IMR-90 (cell line): ENCODE data around the gene GCK. TPM values are rescaled to one million over a fixed set of nuclear protein-coding genes. Genes with fewer than 3 reads are reported as not detected.

ENCODE experiments used
- ATAC-seq: fragments of 200-7000 bp; cut with Tn5 transposase; 2 replicates; pipeline ENCODE4 v1.9.1; 2020; ENCODE audit warnings: low read depth, mild to moderate bottlenecking, moderate library complexity
- BruUV-seq: library from RNA; stranded (reverse); fragments of 400-500 nt; replicated peaks from 2 replicates; lab custom pipeline; 2021; lab: Mats Ljungman, UMichigan
- CTCF ChIA-PET: fragments of 300-600 bp; formaldehyde crosslinking; extraction: SDS; loops from one replicate; lab custom pipeline; 2021; ENCODE audit warnings: antibody characterized with exemption; lab: Yijun Ruan, JAX
- POLR2A ChIA-PET: fragments of 300-600 bp; sonication (Branson Sonifier 250); formaldehyde crosslinking; loops from one replicate; lab custom pipeline; 2022; ENCODE audit warnings: antibody characterized with exemption; ENCODE audit not compliant: unreplicated experiment; lab: Charles Lee
- DNase-seq: peaks from one replicate; pipeline ENCODE4 v3.0.0; 2013
- H2AFZ ChIP-seq: replicated peaks from 2 replicates; pipeline ENCODE3; 2013; ENCODE audit warnings: low read length, mild to moderate bottlenecking; ENCODE audit not compliant: poor library complexity
- H2AK5ac ChIP-seq: 2 replicates; pipeline ENCODE4 v1.6.1; 2013; ENCODE audit warnings: low read depth, low read length, inconsistent platforms
- H2AK9ac ChIP-seq: replicated peaks from 2 replicates; pipeline ENCODE3; 2013; ENCODE audit warnings: mild to moderate bottlenecking, low read depth, low read length, moderate library complexity; ENCODE audit not compliant: poor library complexity
- H2BK120ac ChIP-seq: 2 replicates; pipeline ENCODE4 v1.6.1; 2013; ENCODE audit warnings: low read depth, low read length, inconsistent platforms
- H2BK15ac ChIP-seq: 3 replicates; pipeline ENCODE4 v1.6.1; 2013; ENCODE audit warnings: low read depth, low read length, inconsistent platforms
- H2BK20ac ChIP-seq: 2 replicates; pipeline ENCODE4 v1.6.1; 2013; ENCODE audit warnings: low read depth, mild to moderate bottlenecking, inconsistent platforms, low read length, moderate library complexity
- H2BK5ac ChIP-seq: 2 replicates; pipeline ENCODE4 v1.6.1; 2013; ENCODE audit warnings: mild to moderate bottlenecking, low read depth, low read length, inconsistent platforms; ENCODE audit not compliant: poor library complexity, severe bottlenecking
- H3K14ac ChIP-seq: replicated peaks from 2 replicates; pipeline ENCODE4 v1.6.1; 2013; ENCODE audit warnings: low read depth, low read length, inconsistent platforms
- H3K18ac ChIP-seq: 2 replicates; pipeline ENCODE4 v1.6.1; 2013; ENCODE audit warnings: low read depth, low read length, control low read depth
- H3K23ac ChIP-seq: 2 replicates; pipeline ENCODE4 v1.6.1; 2013; ENCODE audit warnings: low read depth, low read length, inconsistent platforms
- H3K27ac ChIP-seq: 2 replicates; pipeline ENCODE4 v1.5.1; 2013; ENCODE audit warnings: mild to moderate bottlenecking, control low read depth, low read length; ENCODE audit not compliant: insufficient read depth
- H3K27me3 ChIP-seq: 2 replicates; pipeline ENCODE4 v1.6.1; 2013; ENCODE audit warnings: low read length; ENCODE audit not compliant: control insufficient read depth, insufficient read depth
- H3K36me3 ChIP-seq: 2 replicates; pipeline ENCODE4 v1.6.1; 2013; ENCODE audit warnings: low read length, mixed read lengths; ENCODE audit not compliant: control insufficient read depth, insufficient read depth
- H3K4ac ChIP-seq: 2 replicates; pipeline ENCODE4 v1.6.1; 2013; ENCODE audit warnings: low read depth, low read length, inconsistent platforms
- H3K4me1 ChIP-seq: 2 replicates; pipeline ENCODE4 v1.6.1; 2013; ENCODE audit warnings: low read length, mixed read lengths; ENCODE audit not compliant: control insufficient read depth, insufficient read depth
- H3K4me2 ChIP-seq: 2 replicates; pipeline ENCODE4 v1.6.1; 2013; ENCODE audit warnings: low read depth, mild to moderate bottlenecking, control low read depth, low read length, moderate library complexity
- H3K4me3 ChIP-seq: 2 replicates; pipeline ENCODE4 v1.5.1; 2013; ENCODE audit warnings: low read depth, mild to moderate bottlenecking, control low read depth, low read length, moderate library complexity; ENCODE audit not compliant: insufficient read depth
- H3K56ac ChIP-seq: 2 replicates; pipeline ENCODE4 v1.6.1; 2013; ENCODE audit warnings: low read length, inconsistent platforms; ENCODE audit not compliant: insufficient read depth; ENCODE audit errors: extremely low read depth
- H3K79me1 ChIP-seq, 2 experiments: 2 replicates each; pipeline ENCODE4 v1.6.1; 2013; ENCODE audit warnings: low read length in 2 of 2, inconsistent platforms in 1 of 2, low read depth in 1 of 2
- H3K9ac ChIP-seq: 2 replicates; pipeline ENCODE4 v1.6.1; 2013; ENCODE audit warnings: low read depth, low read length, control low read depth
- H3K9me1 ChIP-seq: 2 replicates; pipeline ENCODE4 v1.6.1; 2013; ENCODE audit warnings: low read length, inconsistent platforms; ENCODE audit not compliant: insufficient read depth
- H3K9me3 ChIP-seq: 2 replicates; pipeline ENCODE4 v1.6.1; 2013; ENCODE audit warnings: low read length; ENCODE audit not compliant: control insufficient read depth, insufficient read depth
- H4K20me1 ChIP-seq: 2 replicates; pipeline ENCODE4 v1.6.1; 2013; ENCODE audit warnings: low read length, inconsistent platforms; ENCODE audit not compliant: insufficient read depth
- H4K5ac ChIP-seq: 2 replicates; pipeline ENCODE4 v1.6.1; 2013; ENCODE audit warnings: mild to moderate bottlenecking, low read depth, low read length, control low read depth
- H4K8ac ChIP-seq, 2 experiments: 2 replicates each; pipeline ENCODE4 v1.6.1; 2013; ENCODE audit warnings: low read depth in 2 of 2, low read length in 2 of 2, control low read depth in 1 of 2, inconsistent platforms in 1 of 2
- H4K91ac ChIP-seq: 2 replicates; pipeline ENCODE4 v1.6.1; 2013; ENCODE audit warnings: low read depth, low read length, inconsistent platforms; ENCODE audit not compliant: insufficient read depth
- BHLHE40 ChIP-seq: fragments of 150-350 bp; IDR thresholded peaks from 2 replicates; pipeline ENCODE4 v1.6.1; 2016; ENCODE audit warnings: mild to moderate bottlenecking, low read depth, low read length
- CEBPB ChIP-seq: IDR thresholded peaks from 2 replicates; pipeline ENCODE4 v1.6.1; 2012; ENCODE audit warnings: low read depth, low read length, improper control_type of control experiment
- CHD1 ChIP-seq: IDR thresholded peaks from 2 replicates; pipeline ENCODE4 v1.6.1; 2012; ENCODE audit warnings: low read depth, low read length, improper control_type of control experiment
- CTCF ChIP-seq: conservative IDR thresholded peaks from 2 replicates; pipeline ENCODE4 v1.5.1; 2012; ENCODE audit warnings: mild to moderate bottlenecking, low read depth, low read length, improper control_type of control experiment
- ELK1 ChIP-seq: fragments of 150-350 bp; IDR thresholded peaks from 2 replicates; pipeline ENCODE4 v1.6.1; 2016; ENCODE audit warnings: low read depth, mild to moderate bottlenecking, low read length, moderate library complexity, borderline replicate concordance
- FOS ChIP-seq: fragments of 150-350 bp; IDR thresholded peaks from 2 replicates; pipeline ENCODE4 v1.6.1; 2016; ENCODE audit warnings: low read depth, low read length
- MAFK ChIP-seq: IDR thresholded peaks from 2 replicates; pipeline ENCODE4 v1.6.1; 2012; ENCODE audit warnings: low read depth, low read length, improper control_type of control experiment
- MXI1 ChIP-seq: IDR thresholded peaks from 2 replicates; pipeline ENCODE4 v1.6.1; 2012; ENCODE audit warnings: low read depth, mild to moderate bottlenecking, low read length, moderate library complexity, borderline replicate concordance
- NFE2L2 ChIP-seq: fragments of 150-350 bp; IDR thresholded peaks from 2 replicates; pipeline ENCODE4 v1.6.1; 2016; ENCODE audit warnings: low read depth, mild to moderate bottlenecking, low read length
- POLR2A ChIP-seq: IDR thresholded peaks from 2 replicates; pipeline ENCODE4 v1.6.1; 2012; ENCODE audit warnings: mild to moderate bottlenecking, low read depth, low read length
- RAD21 ChIP-seq: IDR thresholded peaks from 2 replicates; pipeline ENCODE4 v1.6.1; 2012; ENCODE audit warnings: low read length, improper control_type of control experiment
- RCOR1 ChIP-seq: IDR thresholded peaks from 2 replicates; pipeline ENCODE4 v1.6.1; 2012; ENCODE audit warnings: mild to moderate bottlenecking, low read length, improper control_type of control experiment; ENCODE audit not compliant: insufficient replicate concordance
- RFX5 ChIP-seq: IDR thresholded peaks from 2 replicates; pipeline ENCODE4 v1.8.0; 2012; ENCODE audit warnings: low read depth, mild to moderate bottlenecking, low read length, moderate library complexity
- SMC3 ChIP-seq: fragments of 150-350 bp; IDR thresholded peaks from 2 replicates; pipeline ENCODE4 v1.6.1; 2016; ENCODE audit warnings: low read depth, mild to moderate bottlenecking, antibody characterized with exemption, low read length, moderate library complexity
- USF2 ChIP-seq: fragments of 150-350 bp; IDR thresholded peaks from 2 replicates; pipeline ENCODE4 v1.6.1; 2017; ENCODE audit warnings: mild to moderate bottlenecking, antibody characterized with exemption, low read length, low read depth
- WGBS, 2 experiments: methylation state at CpG; one replicate each; pipeline versions ENCODE4 v1.1.5 to v1.1.7; 2013; ENCODE audit warnings: missing lambda C conversion rate in 2 of 2; ENCODE audit not compliant: insufficient read length in 1 of 2; ENCODE audit errors: extremely low coverage in 2 of 2; 5-methylcytosine and 5-hydroxymethylcytosine counted together
- dilution Hi-C: fragments of 300-500 bp; cut with HindIII; formaldehyde crosslinking; loops from one replicate; pipeline ENCODE4 v1.14.3; 2018; ENCODE audit warnings: low sequenced_read_pairs; ENCODE audit not compliant: unreplicated experiment
- in situ Hi-C: fragments of 300-500 bp; cut with MboI; formaldehyde crosslinking; loops from 3 replicates; pipeline ENCODE4 v1.14.3; 2019; ENCODE audit warnings: low sequenced_read_pairs, inconsistent platforms, mixed read lengths
- intact Hi-C: fragments of 100-400 bp; cut with micrococcal nuclease; formaldehyde crosslinking; loops from 2 replicates; pipeline ENCODE4 v1.10.0; 2022
- polyA plus RNA-seq, 3 experiments: library from polyadenylated mRNA; depleted of rRNA; stranded (reverse); fragments of >200 nt; gene quantifications; 2 replicates each; pipeline ENCODE4 v1.2.3, GENCODE V29; 2012; ENCODE audit warnings: low replicate concordance in 1 of 3
- total RNA-seq: library from RNA; depleted of rRNA; stranded (reverse); fragments of >200 nt; gene quantifications from 2 replicates; pipeline ENCODE4 v1.2.3, GENCODE V29; 2012

Gene GCK
- total and polyA plus RNA-seq, 2 of the 4 experiments (the other 2 are of a cell fraction) = 0.14 to 0.18 TPM

- ATAC-seq (peak; percentile 36; the same call in 1 of the 2 replicates), DNase-seq (no peak)
- Histone ChIP-seq H3K4ac (no peak overlapping the region), H3K4me3 (no peak overlapping the region), H2BK15ac (no peak overlapping the region), H3K18ac (no peak overlapping the region), H2BK20ac (no peak overlapping the region), H3K4me2 (no peak overlapping the region), H3K9me1 (no peaks in the 10 kb centered on the region), H2BK120ac (no peak overlapping the region), H3K27ac (no peak overlapping the region), H2BK5ac (no peak overlapping the region), H4K20me1 (no peaks in the 10 kb centered on the region; the same call in 1 of the 2 replicates), H3K56ac (no peak overlapping the region), H4K5ac (no peak overlapping the region), H3K23ac (no peak overlapping the region), H2AK9ac (no peak overlapping the region), H2AK5ac (no peak overlapping the region), H3K27me3 (peaks cover 37% of the 10 kb centered on the region), H3K79me1 (no peaks in the 10 kb centered on the region), H3K9me3 (peaks cover 3% of the 10 kb centered on the region), H4K91ac (no peak overlapping the region), H3K9ac (no peak overlapping the region), H4K8ac (no peak overlapping the region), H3K36me3 (no peaks in the 10 kb centered on the region), H2AFZ (peak overlapping the region; percentile 77), H3K4me1 (no peaks in the 10 kb centered on the region), H3K14ac (no peak overlapping the region)
- ChIA-PET POLR2A (no interaction called here), CTCF (no interaction called here)
- WGBS, 2 experiments = 36% methylated on average over 12 of the region's 30 CpGs; no CpG with 5 or more reads in 1 of the 2 experiments
- intact Hi-C loops (no loop called here), in situ Hi-C loops (no loop called here), dilution Hi-C loops (no loop called here)
- no TSS peak for BruUV-seq
- no peak for TF ChIP-seq NFE2L2
- TF ChIP-seq RFX5 = no peak
- TF ChIP-seq USF2 = no peak
- no peak for TF ChIP-seq ELK1
- peak; percentile 28 for TF ChIP-seq CTCF
- TF ChIP-seq MXI1 = no peak
- peak; percentile 14; the same call in 1 of the 2 replicates for TF ChIP-seq SMC3
- TF ChIP-seq CEBPB = no peak
- no peak for TF ChIP-seq CHD1
- TF ChIP-seq BHLHE40 = no peak
- no peak for TF ChIP-seq POLR2A
- TF ChIP-seq RCOR1 = no peak
- no peak for TF ChIP-seq RAD21
- TF ChIP-seq FOS = no peak
- no peak for TF ChIP-seq MAFK
Measured at GRCh38 chr7:44221231-44221791, 32.1 kb upstream of the GCK start.
